H1 (cell line): ENCODE results near the gene SLC9C1. TPM values are rescaled to one million over a fixed set of nuclear protein-coding genes. Genes with fewer than 3 reads are reported as not detected.
A peak's percentile ranks its signal among the peaks of the same experiment; 100 is the strongest.

ENCODE experiments used
- CTCF ChIA-PET: fragments of 300-600 bp; sonication (Branson Sonifier 250); formaldehyde crosslinking; loops from one replicate; lab custom pipeline; 2021; ENCODE audit not compliant: partially characterized antibody; lab: Charles Lee
- POLR2A ChIA-PET: fragments of 300-600 bp; sonication (Branson Sonifier 250); formaldehyde crosslinking; loops from one replicate; lab custom pipeline; 2021; ENCODE audit warnings: inconsistent platforms; ENCODE audit not compliant: partially characterized antibody; lab: Charles Lee
- DNase-seq, 2 experiments: peaks; one replicate each; pipeline versions ENCODE4 v3.0.0 to v3.0.0-alpha.2; 2010 to 2022; ENCODE audit warnings: low spot score in 2 of 2, low read depth in 1 of 2, mixed read lengths in 1 of 2
- FAIRE-seq: peaks from 2 replicates; lab custom pipeline; 2011; peaks lifted over from hg19 to GRCh38; lab: Jason Lieb, UNC
- H2AFZ ChIP-seq: 2 replicates; pipeline ENCODE4 v1.8.1; 2012; ENCODE audit warnings: low read length, inconsistent platforms
- H2AK5ac ChIP-seq: 2 replicates; pipeline ENCODE4 v1.6.1; 2013; ENCODE audit warnings: low read depth, low read length
- H2BK120ac ChIP-seq: replicated peaks from 2 replicates; pipeline ENCODE3; 2013; ENCODE audit warnings: low read depth, low read length, inconsistent platforms
- H2BK12ac ChIP-seq: 2 replicates; pipeline ENCODE4 v1.6.1; 2013; ENCODE audit warnings: low read depth, low read length
- H2BK15ac ChIP-seq: 2 replicates; pipeline ENCODE4 v1.6.1; 2013; ENCODE audit warnings: low read length
- H2BK20ac ChIP-seq: 2 replicates; pipeline ENCODE4 v1.6.1; 2013; ENCODE audit warnings: low read length
- H2BK5ac ChIP-seq: 2 replicates; pipeline ENCODE4 v1.6.1; 2013; ENCODE audit warnings: low read depth, low read length
- H3K14ac ChIP-seq: 2 replicates; pipeline ENCODE4 v1.6.1; 2013; ENCODE audit warnings: inconsistent platforms; ENCODE audit not compliant: insufficient read length
- H3K18ac ChIP-seq: 2 replicates; pipeline ENCODE4 v1.6.1; 2013; ENCODE audit warnings: low read length; ENCODE audit errors: extremely low read depth
- H3K23ac ChIP-seq: 2 replicates; pipeline ENCODE4 v1.6.1; 2013; ENCODE audit warnings: inconsistent platforms; ENCODE audit not compliant: insufficient read length
- H3K23me2 ChIP-seq: 2 replicates; pipeline ENCODE4 v1.6.1; 2013; ENCODE audit warnings: low read depth, low read length
- H3K27ac ChIP-seq: 2 replicates; pipeline ENCODE4 v1.6.1; 2011; ENCODE audit warnings: low read depth, low read length, inconsistent platforms
- H3K27me3 ChIP-seq, 4 experiments: replicated peaks in 1 of 4; 1 replicate in 1 of 4; 2 replicates in 3 of 4; pipeline versions ENCODE4 v1.6.1 to v1.8.1; 2011 to 2013; ENCODE audit warnings: low read length in 3 of 4, mild to moderate bottlenecking in 3 of 4, inconsistent platforms in 2 of 4, mixed read lengths in 2 of 4, moderate library complexity in 1 of 4; ENCODE audit not compliant: control insufficient read depth in 3 of 4, insufficient read depth in 3 of 4; ENCODE audit errors: extremely low read depth in 1 of 4
- H3K36me3 ChIP-seq, 4 experiments: 2 replicates each; pipeline versions ENCODE4 v1.6.1 to v1.8.1; 2011 to 2013; ENCODE audit warnings: mild to moderate bottlenecking in 4 of 4, low read length in 3 of 4, moderate library complexity in 2 of 4, control low read depth in 1 of 4, inconsistent platforms in 1 of 4; ENCODE audit not compliant: insufficient read depth in 4 of 4, control insufficient read depth in 2 of 4
- H3K4ac ChIP-seq: replicated peaks from 2 replicates; pipeline ENCODE3; 2013; ENCODE audit warnings: low read length, low read depth, mixed read lengths, inconsistent platforms; ENCODE audit not compliant: insufficient read length
- H3K4me1 ChIP-seq, 4 experiments: replicated peaks in 1 of 4; 1 replicate in 1 of 4; 2 replicates in 3 of 4; pipeline versions ENCODE4 v1.6.1 to v1.8.1; 2011 to 2013; ENCODE audit warnings: low read length in 3 of 4, inconsistent platforms in 2 of 4, mixed read lengths in 1 of 4; ENCODE audit not compliant: insufficient read depth in 4 of 4, control insufficient read depth in 3 of 4
- H3K4me2 ChIP-seq, 2 experiments: 2 replicates each; pipeline versions ENCODE4 v1.6.1 to v1.8.1; 2011 to 2013; ENCODE audit warnings: low read depth in 2 of 2, low read length in 2 of 2, control low read depth in 1 of 2, inconsistent platforms in 1 of 2, mild to moderate bottlenecking in 1 of 2; ENCODE audit not compliant: insufficient read depth in 1 of 2
- H3K4me3 ChIP-seq, 4 experiments: fragments of 200-600, 300-600 bp in 1 of 4; sonication (generic), shearing (Covaris generic), sonication (Bioruptor Twin) in 1 of 4; 2 replicates each; pipeline versions ENCODE4 v1.5.1 to v1.8.1; 2011 to 2016; ENCODE audit warnings: low read length in 4 of 4, low read depth in 3 of 4, control low read depth in 2 of 4, inconsistent platforms in 2 of 4, mild to moderate bottlenecking in 2 of 4, mixed read lengths in 1 of 4, moderate library complexity in 1 of 4; ENCODE audit not compliant: insufficient read depth in 2 of 4; ENCODE audit errors: extremely low read depth in 1 of 4
- H3K56ac ChIP-seq: replicated peaks from 2 replicates; pipeline ENCODE3; 2013; ENCODE audit warnings: low read depth, mild to moderate bottlenecking, mixed read lengths, low read length, inconsistent platforms; ENCODE audit not compliant: insufficient read length
- H3K79me1 ChIP-seq: 2 replicates; pipeline ENCODE4 v1.6.1; 2013; ENCODE audit warnings: low read depth, low read length, control low read depth
- H3K79me2 ChIP-seq, 2 experiments: 2 replicates each; pipeline versions ENCODE4 v1.6.1 to v1.8.1; 2012 to 2013; ENCODE audit warnings: low read length in 2 of 2, mild to moderate bottlenecking in 2 of 2, inconsistent platforms in 1 of 2; ENCODE audit not compliant: insufficient read depth in 2 of 2, control insufficient read depth in 1 of 2
- H3K9ac ChIP-seq, 4 experiments: replicated peaks in 1 of 4; 1 replicate in 1 of 4; 2 replicates in 3 of 4; pipeline versions ENCODE4 v1.6.1 to v1.8.1; 2011 to 2013; ENCODE audit warnings: low read depth in 3 of 4, low read length in 3 of 4, control low read depth in 2 of 4, mild to moderate bottlenecking in 2 of 4, moderate library complexity in 2 of 4, inconsistent platforms in 1 of 4; ENCODE audit errors: extremely low read depth in 1 of 4
- H3K9me3 ChIP-seq, 2 experiments: 2 replicates each; pipeline versions ENCODE4 v1.6.1 to v1.8.1; 2012 to 2013; ENCODE audit warnings: mild to moderate bottlenecking in 2 of 2, moderate library complexity in 2 of 2, control low read depth in 1 of 2, inconsistent platforms in 1 of 2, low read depth in 1 of 2, low read length in 1 of 2, mixed read lengths in 1 of 2; ENCODE audit not compliant: insufficient read depth in 2 of 2
- H4K20me1 ChIP-seq, 2 experiments: replicated peaks in 1 of 2; 2 replicates each; pipeline versions ENCODE3 to v1.8.1; 2011 to 2013; ENCODE audit warnings: inconsistent platforms in 2 of 2, low read length in 2 of 2, mild to moderate bottlenecking in 1 of 2; ENCODE audit not compliant: insufficient read depth in 2 of 2, control insufficient read depth in 1 of 2
- H4K5ac ChIP-seq: 2 replicates; pipeline ENCODE4 v1.6.1; 2013; ENCODE audit warnings: low read length, low read depth, mixed read lengths, inconsistent platforms; ENCODE audit not compliant: insufficient read length
- H4K8ac ChIP-seq: 2 replicates; pipeline ENCODE4 v1.8.0; 2013; ENCODE audit warnings: mild to moderate bottlenecking, moderate library complexity, low read length, inconsistent platforms; ENCODE audit not compliant: insufficient read depth; ENCODE audit errors: extremely low read depth
- H4K91ac ChIP-seq: replicated peaks from 2 replicates; pipeline ENCODE3; 2013; ENCODE audit warnings: low read length, mixed read lengths, inconsistent platforms; ENCODE audit not compliant: insufficient read length
- ASH2L ChIP-seq: fragments of 200-600, 300-600 bp; sonication (generic); IDR thresholded peaks from one replicate; pipeline ENCODE4 v1.7.1; 2017; ENCODE audit warnings: low read length
- MAFK ChIP-seq: IDR thresholded peaks from 2 replicates; pipeline ENCODE4 v1.6.1; 2012; ENCODE audit warnings: low read depth, mild to moderate bottlenecking, improper control_type of control experiment, low read length
- MAX ChIP-seq: IDR thresholded peaks from 2 replicates; pipeline ENCODE4 v1.6.1; 2012; ENCODE audit warnings: inconsistent platforms
- SRF ChIP-seq: IDR thresholded peaks from 2 replicates; pipeline ENCODE4 v1.6.1; 2011; ENCODE audit warnings: mild to moderate bottlenecking, low read depth, low read length, moderate library complexity
- TAF1 ChIP-seq: IDR thresholded peaks from 2 replicates; pipeline ENCODE4 v1.6.1; 2011; ENCODE audit warnings: mild to moderate bottlenecking, low read depth, low read length
- WGBS, 2 experiments: shearing (Covaris generic) in 1 of 2; methylation state at CpG; one replicate each; pipeline versions ENCODE4 v1.1.6 to v1.1.7; 2013 to 2015; ENCODE audit warnings: low lambda C conversion rate in 2 of 2, mixed read lengths in 2 of 2, inconsistent platforms in 1 of 2, low coverage in 1 of 2, missing lambda C conversion rate in 1 of 2; ENCODE audit not compliant: insufficient replicate concordance in 2 of 2, insufficient coverage in 1 of 2, insufficient read length in 1 of 2; ENCODE audit errors: extremely low coverage in 1 of 2, missing lambda C conversion rate in 1 of 2; 5-methylcytosine and 5-hydroxymethylcytosine counted together
- polyA plus RNA-seq, 7 experiments: library from polyadenylated mRNA; depleted of rRNA in 3 of 7; stranded (reverse) in 5 of 7; unstranded in 2 of 7; fragments of >200 nt in 5 of 7; fragments of 200-250 nt in 2 of 7; gene quantifications; 1 replicate in 5 of 7; 2 replicates in 1 of 7; 4 replicates in 1 of 7; pipeline versions ENCODE4 v1.2.1 to v1.2.3, GENCODE V29; 2011 to 2013; ENCODE audit warnings: missing spikeins in 2 of 7, mixed read lengths in 2 of 7
- total RNA-seq: library from RNA; stranded (reverse); fragmentation: NEBNext Ultra II Directional; extraction: Animal tissue kit (Norgen Biotek cat#: 25700); gene quantifications from 2 replicates; pipeline ENCODE4 v1.2.1, GENCODE V29; 2021

The SLC9C1 gene
- total and polyA plus RNA-seq, 2 of the 8 experiments (the other 6 are each of a cell fraction or from before 2014, with no cell fraction given): 0.15 to 0.24 TPM

DNA sequence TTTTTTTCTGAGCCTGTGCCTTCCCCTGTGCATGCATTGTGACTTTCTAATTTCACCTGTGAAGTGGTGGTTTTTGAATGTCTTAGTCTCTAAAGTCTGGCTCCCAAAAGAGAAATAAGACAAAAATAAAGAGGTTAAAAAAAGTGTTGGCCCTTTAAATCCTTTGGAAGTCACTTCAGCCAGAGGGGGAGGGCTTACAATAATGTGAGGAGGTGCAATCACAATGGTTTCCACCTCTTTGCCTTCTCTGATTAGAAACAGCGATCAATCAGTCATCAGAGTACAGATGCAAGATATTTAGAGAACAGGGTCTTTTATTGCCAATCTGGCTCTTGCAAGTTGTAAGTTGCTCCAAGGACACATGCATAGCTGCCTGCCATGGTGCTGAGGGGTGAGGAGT, 96.9 kb downstream of the SLC9C1 start:
- Histone ChIP-seq H2BK15ac (no peak overlapping the region), H3K79me2 (no peaks in the 10 kb centered on the region), H3K27ac (no peak overlapping the region), H3K36me3 (no peaks in the 10 kb centered on the region), H2BK120ac (no peak overlapping the region), H3K56ac (no peak overlapping the region), H3K4me3 (no peak overlapping the region)
- TF ChIP-seq MAFK (no peak), SRF (no peak), MAX (no peak), ASH2L (no peak), TAF1 (no peak)
- TF ChIP-seq, all 59 proteins: peak for 0
- Histone ChIP-seq H3K23ac (no peak overlapping the region), H2AFZ (peak overlapping the region; percentile 91), H2BK20ac (0 out of 2 replicates have a peak overlapping the region, but pooled peaks have one; percentile 62), H3K79me1 (no peaks in the 10 kb centered on the region), H3K23me2 (no peaks in the 10 kb centered on the region), H3K4me2 (no peak overlapping the region; a peak in 1 of 4 replicates), H3K14ac (no peak overlapping the region), H4K5ac (no peak overlapping the region), H2BK5ac (no peak overlapping the region), H3K18ac (0 out of 2 replicates have a peak overlapping the region, but pooled peaks have one; percentile 40), H3K9ac (no peak overlapping the region), H3K9me3 (no peaks in the 10 kb centered on the region), H3K4me1 (no peaks in the 10 kb centered on the region), H4K8ac (no peak overlapping the region), H4K91ac (no peak overlapping the region), H2AK5ac (no peak overlapping the region), H3K27me3 (no peaks in the 10 kb centered on the region), H3K4ac (no peak overlapping the region), H4K20me1 (no peaks in the 10 kb centered on the region), H2BK12ac (no peak overlapping the region)
- FAIRE-seq (no peak), DNase-seq (no peak)
- WGBS, 2 experiments: 81% methylated on average over 1 of the region's 1 CpG; no CpG with 5 or more reads in 1 of the 2 experiments
- ChIA-PET POLR2A (interaction anchor here (0.6 kb wide), 1 partner anchor 49 kb away, joined by 3 read pairs; no protein-coding TSS in a partner anchor), CTCF (no interaction called here)
